ENCODE results near the gene GATB.
A peak's percentile ranks its signal among the peaks of the same experiment; 100 is the strongest.

GATB gene

GRCh38 chr4:151670843-151671242, 90.0 kb downstream of the GATB start:
- DNase-seq: no peak

GRCh38 chr4:151669990-151670389, 90.8 kb downstream of the GATB start:
- no peak for DNase-seq

- no peak for DNase-seq
Observed at GRCh38 chr4:151668689-151669402, 92.0 kb downstream of the GATB start.

GRCh38 chr4:151667666-151668065, 93.1 kb downstream of the GATB start:
- DNase-seq: no peak

GRCh38 chr4:151667048-151667447, 93.8 kb downstream of the GATB start:
- no peak for DNase-seq

- no peak for DNase-seq
Observed at GRCh38 chr4:151666501-151666900, 94.3 kb downstream of the GATB start.

- no peak for DNase-seq
Observed at GRCh38 chr4:151665785-151666127, 95.1 kb downstream of the GATB start.

GRCh38 chr4:151665022-151665784, 95.6 kb downstream of the GATB start:
- DNase-seq: no peak

GRCh38 chr4:151664289-151664688, 96.5 kb downstream of the GATB start:
- no peak for DNase-seq

- DNase-seq: no peak
Observed at GRCh38 chr4:151663109-151663508, 97.7 kb downstream of the GATB start.

GRCh38 chr4:151661873-151662272, 98.9 kb downstream of the GATB start:
- no peak for DNase-seq

- no peak for DNase-seq
Observed at GRCh38 chr4:151660676-151661075, 100.1 kb downstream of the GATB start.

- no peak for DNase-seq
Observed at GRCh38 chr4:151659601-151660364, 101.0 kb downstream of the GATB start.

GRCh38 chr4:151658959-151659600, 101.7 kb downstream of the GATB start:
- DNase-seq: peak; percentile 11

- no peak for DNase-seq
Observed at GRCh38 chr4:151657896-151658295, 102.9 kb downstream of the GATB start.

- no peak for DNase-seq
Observed at GRCh38 chr4:151656058-151656457, 104.7 kb downstream of the GATB start.

- no peak for DNase-seq
Observed at GRCh38 chr4:151653548-151653918, 107.3 kb downstream of the GATB start.

- DNase-seq: no peak
Observed at GRCh38 chr4:151652841-151653547, 107.8 kb downstream of the GATB start.

GRCh38 chr4:151651496-151651895, 109.3 kb downstream of the GATB start:
- no peak for DNase-seq

- DNase-seq: no peak
Observed at GRCh38 chr4:151649479-151649878, 111.3 kb downstream of the GATB start.

- DNase-seq: no peak
Observed at GRCh38 chr4:151646322-151646721, 114.5 kb downstream of the GATB start.

GRCh38 chr4:151644622-151645021, 116.2 kb downstream of the GATB start:
- no peak for DNase-seq

- no peak for DNase-seq
Observed at GRCh38 chr4:151643564-151643963, 117.2 kb downstream of the GATB start.

Measured in CD4-positive, alpha-beta T cell treated with Interleukin-10 for 1 hour (primary cell).